ENCODE data around the gene F13A1.

GRCh38 chr6:6193221-6193745, 127.2 kb downstream of the F13A1 start:
- TF ChIP-seq POLR2A (IDR thresholded peaks at IDR 0.05) = no peak
- TF ChIP-seq CTCF (IDR thresholded peaks at IDR 0.05) = no peak
- TF ChIP-seq EP300 (IDR thresholded peaks at IDR 0.05) = no peak
